ENCODE results near the gene POFUT2.

DNA sequence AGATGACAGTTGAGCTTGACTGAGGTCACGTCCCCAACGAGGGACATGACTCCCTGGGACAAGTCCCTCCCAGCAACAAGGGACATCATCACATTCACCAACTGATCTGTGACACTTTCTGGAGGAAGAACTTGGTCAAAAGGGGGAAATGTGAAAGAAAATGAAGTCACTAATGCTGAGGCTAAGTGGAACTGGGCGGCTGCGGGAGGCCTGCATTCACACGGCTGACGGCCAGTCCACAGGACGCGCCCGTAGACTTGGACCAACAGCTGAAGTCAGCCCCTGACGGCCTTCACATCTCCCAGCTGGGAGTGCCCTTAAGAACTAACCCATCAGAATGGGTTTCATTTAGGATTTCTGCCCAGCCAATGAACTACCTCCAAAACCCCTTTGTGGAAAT lies 26.6 kb downstream of the POFUT2 start:
- TF ChIP-seq GATA2 (IDR thresholded peaks at IDR 0.05; ENCODE audit: low read depth, low read length) (no peak), GATA3 (IDR thresholded peaks at IDR 0.05; ENCODE audit: low read depth, low read length) (no peak)
